Heart left ventricle (tissue), 13 donors: ENCODE data around the gene NUP88.

Experiments used
- CTCF ChIP-seq, 12 donors: fragments of 200-600 bp; sonication (generic) in 4 of 12; IDR thresholded peaks; one replicate each; pipeline versions ENCODE4 v1.5.0 to v1.8.0; 2018 to 2022; ENCODE audit warnings: antibody characterized with exemption in 12 of 12, mild to moderate bottlenecking in 5 of 12
- POLR2A ChIP-seq, 2 donors: fragments of 450-650 bp; IDR thresholded peaks; one replicate each; pipeline ENCODE4 v1.6.1; 2017; ENCODE audit warnings: antibody characterized with exemption in 2 of 2, mild to moderate bottlenecking in 2 of 2, moderate library complexity in 2 of 2
- donor health status: ischemic (EF 13 %, LVEDD 7.1; RV severe dilation, severe dysfunction).
- donor health status: DM: no; HTN: yes; CAD: no.
- donor health status: DM: no; HTN: no; CAD: no.
- donor health status: ischemic (EF 25% LVEDD 6.9; RV normal size, moderate dysfunction).
- donor health status: ischemic (EF 25% LVEDD 5.7; RV mildly dilated, moderate dysfunction).
- donor health status: ischemic (EF 35%, LVEDD 5.7; RV mildly dilated, moderate dysfunction).
- donor health status: nonischemic (EF 11% LVEDD 7.7; RV severe dilation, severe dysfunction).
- donor health status: DM: yes; HTN: yes; CAD: no.
- donor health status: PGD.
- donor health status: ischemic (EF 29% LVEDD 5.4; RV normal size, mild dysfunction).
- donor health status: nonischemic (EF 23%, LVEDD 6.1; RV moderate dilation, normal function).

- TF ChIP-seq CTCF (IDR thresholded peaks at IDR 0.05) (no peak), POLR2A (IDR thresholded peaks at IDR 0.05) (no peak)
Observed at GRCh38 chr17:5429191-5429887, 9.9 kb upstream of the NUP88 start.
